Measurements from ENCODE around the gene PODNL1.

PODNL1 gene

DNA sequence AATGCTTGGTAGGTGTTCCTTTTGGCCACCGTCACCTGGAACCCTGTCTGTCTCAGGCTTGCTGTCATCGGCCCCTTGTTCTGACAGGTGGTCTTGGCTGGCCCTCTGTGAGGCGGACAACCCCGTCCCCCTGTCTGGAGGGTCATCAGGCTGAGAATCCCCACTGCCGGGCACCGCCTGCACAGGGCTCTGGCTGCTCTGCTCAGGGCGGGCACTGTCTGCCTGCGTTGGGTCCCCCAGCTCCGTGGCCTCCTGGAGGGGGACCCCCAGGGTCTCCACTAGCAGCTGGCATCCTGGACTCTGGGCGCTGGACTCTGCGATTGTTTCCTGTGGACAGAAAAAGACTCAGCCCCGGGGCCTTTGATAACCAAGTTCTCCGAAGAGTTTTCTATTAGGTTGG, 48.1 kb downstream of the PODNL1 start:
- no peak for DNase-seq (ENCODE audit: low spot score)

DNA sequence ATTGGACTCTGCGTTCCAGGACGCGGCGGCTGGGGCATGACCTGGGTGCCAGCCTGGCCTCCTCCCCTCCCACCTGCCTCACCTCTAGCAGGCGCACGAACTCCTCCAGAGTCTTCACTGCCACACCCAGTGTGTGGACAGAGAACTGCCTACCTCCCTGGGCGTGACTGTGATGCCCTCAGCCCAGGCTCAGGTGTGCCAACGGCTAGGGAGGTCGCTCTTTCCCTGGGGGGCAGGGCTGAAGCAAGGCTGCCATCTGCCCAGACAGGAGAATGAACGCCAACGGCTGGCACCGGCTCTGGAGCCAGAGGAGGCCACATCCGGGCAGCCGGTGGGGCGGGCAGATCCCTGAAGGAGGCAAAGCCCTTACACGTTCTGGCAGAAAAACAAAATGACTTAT, 49.9 kb downstream of the PODNL1 start:
- no peak for DNase-seq (ENCODE audit: low spot score)

DNA sequence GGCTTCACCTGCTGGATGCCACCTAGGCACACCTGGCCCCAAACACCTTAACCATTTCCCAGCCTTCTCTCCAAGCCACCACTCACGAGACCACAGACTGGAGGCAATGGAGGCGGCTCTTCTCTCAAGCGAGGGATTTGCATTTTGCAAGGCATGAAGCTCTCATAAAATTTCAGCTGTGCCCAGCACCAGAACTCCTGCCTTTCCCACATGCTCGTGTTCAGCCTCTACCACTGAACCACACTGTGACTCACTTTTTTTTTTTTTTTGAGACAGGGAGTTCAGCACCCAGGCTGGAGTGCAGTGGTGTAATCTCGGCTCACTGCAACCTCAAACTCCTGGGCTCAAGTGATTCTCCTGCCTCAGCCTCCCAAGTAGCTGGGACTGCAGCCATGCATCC, 50.7 kb downstream of the PODNL1 start:
- no peak for DNase-seq (ENCODE audit: low spot score)

DNA sequence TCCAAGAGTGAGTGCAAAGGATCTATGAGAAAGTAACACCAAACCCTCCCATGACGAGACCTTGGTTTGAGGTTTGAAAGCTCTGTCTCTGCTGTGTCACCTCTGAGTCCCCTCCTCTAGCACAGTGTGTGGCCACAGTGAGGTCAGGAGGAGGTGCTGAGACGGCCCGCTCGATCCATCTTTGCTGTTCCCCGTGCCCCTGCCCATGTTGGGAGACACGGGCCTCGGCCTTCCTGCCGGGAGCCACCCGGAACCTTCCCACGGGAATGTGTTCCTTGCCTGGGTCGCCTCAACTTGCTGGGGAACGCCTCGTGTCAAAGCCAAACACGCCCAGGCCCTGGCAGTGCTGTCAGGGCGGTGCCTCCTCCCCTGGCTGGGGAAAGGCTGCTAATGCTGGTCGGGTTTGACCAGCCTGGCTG, 51.2 kb downstream of the PODNL1 start:
- DNase-seq (ENCODE audit: low spot score), result peak; percentile 40

DNA sequence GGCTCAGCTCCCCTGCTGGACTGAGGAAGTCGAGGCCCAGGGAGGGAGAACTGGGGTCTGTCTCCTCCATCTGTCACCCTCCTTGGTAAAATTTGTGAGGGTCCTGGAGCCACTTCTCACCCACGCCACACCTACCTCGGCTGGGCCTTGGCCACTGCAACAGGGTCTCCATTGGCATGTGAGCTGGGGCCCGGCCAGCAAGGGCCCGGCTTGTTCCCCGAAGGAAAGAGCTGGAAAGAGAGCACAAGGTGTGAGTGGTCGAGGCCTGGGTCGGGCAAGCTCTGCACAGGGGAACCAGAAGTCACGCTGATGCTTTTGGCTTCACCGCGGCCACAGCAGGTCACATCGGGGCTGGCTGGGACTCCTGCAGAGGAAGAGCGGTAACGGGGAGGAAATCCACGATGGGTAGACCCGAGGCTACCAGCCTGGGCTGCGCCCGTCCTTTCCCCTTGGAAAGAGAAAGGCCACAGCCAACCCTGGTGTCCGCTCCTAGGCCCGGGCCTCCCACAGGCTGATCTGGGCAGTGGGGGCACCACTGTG, 52.3 kb downstream of the PODNL1 start:
- DNase-seq (ENCODE audit: low spot score), result no peak

DNA sequence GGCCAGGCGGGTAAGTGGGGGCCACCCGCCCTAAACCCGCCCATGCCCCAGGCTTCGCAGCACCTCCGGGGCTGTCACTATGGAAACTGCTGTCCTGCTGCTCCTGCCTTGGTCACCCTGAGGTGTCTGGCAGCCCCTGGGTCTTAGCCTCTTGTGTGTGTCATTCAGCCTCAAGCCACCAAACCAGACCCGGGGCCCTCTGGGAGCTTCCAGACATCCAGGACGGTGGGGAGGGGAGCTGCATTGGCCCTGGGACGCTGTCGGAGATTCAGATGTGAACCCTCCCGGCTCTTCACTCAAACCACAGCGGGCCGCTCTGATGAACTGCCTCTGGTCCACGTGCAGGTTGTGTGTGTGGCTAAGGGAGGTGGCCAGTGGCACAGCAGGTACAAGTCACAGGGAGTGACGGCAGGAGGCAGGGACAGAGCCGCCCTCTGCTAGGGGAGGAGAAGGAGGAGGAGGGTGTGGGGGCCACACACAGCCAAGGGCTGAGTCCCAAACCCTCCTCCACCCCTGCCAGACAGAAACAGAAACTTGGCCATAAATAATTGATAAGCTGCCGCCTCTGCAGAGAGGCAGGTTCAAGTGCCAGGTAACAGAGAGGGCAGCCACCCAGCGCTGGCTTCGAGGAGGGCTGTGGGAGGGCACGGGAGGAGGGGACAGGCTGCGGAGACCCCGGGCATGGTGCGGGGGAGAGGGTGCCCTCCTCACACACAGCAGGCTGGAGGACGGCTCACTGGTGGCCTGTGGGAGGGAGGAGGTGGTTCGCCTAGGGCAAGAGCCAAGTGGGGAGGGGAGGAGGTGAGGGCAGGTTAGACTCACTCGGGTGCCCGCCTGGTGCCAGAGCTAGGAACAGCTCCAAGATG, 53.3 kb downstream of the PODNL1 start:
- peak; percentile 65 for DNase-seq (ENCODE audit: low spot score)

DNA sequence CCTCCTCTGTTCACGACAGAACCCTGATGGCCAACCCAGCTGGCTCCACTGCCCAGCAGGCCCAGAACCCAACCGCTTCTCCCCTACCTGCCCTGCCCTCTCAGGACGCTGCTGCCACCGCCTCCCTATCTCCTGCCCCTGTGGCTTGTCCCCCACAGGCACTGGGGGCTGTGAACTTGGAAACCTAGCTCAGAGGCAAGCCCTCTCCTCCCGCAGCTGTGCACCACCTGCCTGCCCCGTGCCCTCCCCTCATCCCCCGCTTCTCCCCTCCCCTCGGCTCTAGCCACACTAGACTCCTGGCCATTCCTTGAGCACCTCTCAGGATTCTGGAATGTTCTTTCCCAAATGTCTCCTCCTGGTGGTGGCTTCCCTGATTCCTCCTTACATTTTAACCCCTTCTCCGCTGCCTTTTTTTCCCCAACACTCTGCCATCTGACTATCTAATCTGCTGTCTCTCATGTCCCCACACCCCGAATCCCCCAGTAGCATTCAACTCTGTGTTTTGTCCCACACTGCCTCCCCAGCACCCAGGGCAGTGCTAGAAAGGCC, 54.6 kb downstream of the PODNL1 start:
- no peak for DNase-seq (ENCODE audit: low spot score)

DNA sequence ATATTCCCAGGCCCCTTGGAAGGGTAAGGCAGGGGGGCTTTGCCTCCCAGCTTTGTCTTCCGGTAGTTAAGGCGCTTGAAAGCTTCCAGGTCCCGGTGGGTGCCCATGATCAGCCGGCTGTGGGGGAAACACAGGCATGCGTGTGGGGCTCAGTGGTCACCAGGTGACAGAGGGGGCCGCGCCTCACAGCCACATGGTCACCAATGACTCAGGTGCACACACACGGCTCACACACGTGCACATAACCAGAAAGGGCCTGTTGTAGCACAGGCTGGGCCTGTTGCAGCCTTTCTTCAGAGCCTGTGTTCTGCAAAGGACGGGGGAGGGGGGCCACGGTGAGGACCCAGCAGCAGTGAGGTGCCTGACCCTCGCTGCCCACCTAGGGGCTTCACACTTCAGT, 55.4 kb downstream of the PODNL1 start:
- DNase-seq (ENCODE audit: low spot score), result no peak

DNA sequence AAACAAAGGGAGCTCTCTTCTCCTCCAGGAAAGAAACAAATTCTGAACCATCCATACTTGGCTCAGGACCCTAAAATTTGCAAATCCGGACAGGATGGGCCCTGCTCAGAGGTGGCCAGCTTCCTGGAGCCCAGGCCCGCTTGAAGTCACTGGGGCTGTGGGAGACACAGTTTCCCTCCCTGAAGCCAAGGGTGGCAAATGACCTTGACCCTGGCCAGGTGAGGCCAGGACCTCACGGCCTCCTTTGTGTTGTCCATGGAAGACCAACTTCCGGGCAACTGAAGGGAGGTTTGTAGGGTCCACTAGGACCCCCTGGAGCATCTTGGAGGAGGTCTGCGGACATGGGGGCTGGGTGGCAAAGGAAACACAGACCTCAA, 55.8 kb downstream of the PODNL1 start:
- DNase-seq (ENCODE audit: low spot score), result no peak

DNA sequence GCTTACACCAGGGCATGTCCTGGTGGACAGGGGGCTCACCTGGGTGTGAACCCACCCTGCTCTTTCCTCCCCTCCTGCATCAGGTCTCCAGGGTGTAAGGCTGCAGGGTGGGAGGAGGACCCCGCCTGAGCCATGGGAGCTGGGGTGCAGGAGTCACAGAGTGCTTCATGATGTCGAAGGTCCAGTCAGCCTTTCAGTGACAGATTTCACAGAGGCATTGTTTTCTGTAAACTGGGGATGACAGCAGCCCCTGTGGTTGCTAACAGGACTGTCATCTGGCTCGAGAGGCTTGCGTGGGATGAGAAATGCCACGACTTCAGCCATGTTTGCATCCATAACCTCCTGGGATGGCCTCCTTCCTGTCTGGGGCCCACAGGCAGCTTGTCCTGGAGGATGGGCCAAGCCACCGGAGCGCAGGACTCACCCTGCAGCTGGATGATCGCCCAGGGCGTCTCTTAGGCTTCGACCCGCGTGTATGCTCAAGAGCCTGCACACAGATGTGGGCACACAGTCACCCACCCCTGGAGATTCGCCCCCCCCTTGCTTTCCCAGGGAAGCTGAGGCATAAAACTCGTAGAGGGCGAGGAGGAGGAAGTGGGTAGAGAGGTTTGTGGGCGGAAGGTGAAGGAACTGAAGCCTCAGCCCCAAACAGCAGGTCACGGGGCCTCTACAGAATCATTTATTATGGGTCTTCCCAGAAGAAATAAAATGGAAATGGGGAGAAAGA, 56.4 kb downstream of the PODNL1 start:
- DNase-seq (ENCODE audit: low spot score), result no peak

DNA sequence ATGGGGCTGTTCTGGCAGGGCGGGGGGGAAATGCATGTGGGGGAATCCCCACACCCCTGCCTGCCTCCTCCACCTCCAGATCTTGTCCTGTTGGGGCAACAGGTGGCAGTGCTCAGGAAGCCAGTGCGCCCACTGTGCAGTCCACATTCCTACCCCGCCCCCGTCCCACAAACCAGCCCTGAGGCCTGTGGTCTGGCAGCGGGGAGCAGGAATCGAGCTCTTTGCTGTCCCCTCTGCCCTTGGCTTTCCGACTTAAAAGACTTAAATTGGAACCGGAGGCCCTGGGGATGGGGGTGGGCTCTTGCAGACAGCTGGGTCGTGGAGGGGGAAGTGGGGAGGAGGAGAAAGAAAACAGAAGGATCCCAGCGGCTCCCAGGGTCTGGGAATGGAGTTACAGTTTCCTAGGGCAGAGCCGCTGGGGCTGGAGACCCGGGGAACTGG, 56.9 kb downstream of the PODNL1 start:
- DNase-seq (ENCODE audit: low spot score), result no peak

All from hematopoietic multipotent progenitor cell treated with erythropoietin and hydrocortisone succinate and interleukin-3 and kit ligand, for 17 days (in vitro differentiated cells).